BLaER1 treated with 17β-estradiol and CSF1 and Interleukin-3, amounts not matched to agents 10 nM and 100 nM (cell line): ENCODE measurements around the gene BRD1.
"Not testable (repeated sequence)": the region's sequence is repeated elsewhere in the genome, so short reads cannot be mapped to it uniquely, and the experiment has no call there.

Experiments
- H3K27ac ChIP-seq, 11 experiments: shearing (Covaris generic); formaldehyde crosslinking; 2 replicates each; pipeline ENCODE4 v1.8.1; 2022
- H3K27me3 ChIP-seq, 11 experiments: shearing (Covaris generic); formaldehyde crosslinking; 2 replicates each; pipeline ENCODE4 v1.8.1; 2022
- H3K36me3 ChIP-seq, 11 experiments: shearing (Covaris generic); formaldehyde crosslinking; 2 replicates each; pipeline ENCODE4 v1.8.1; 2022
- H3K4me1 ChIP-seq, 10 experiments: shearing (Covaris generic); formaldehyde crosslinking; 2 replicates each; pipeline ENCODE4 v1.8.1; 2022
- H3K4me2 ChIP-seq, 11 experiments: shearing (Covaris generic); formaldehyde crosslinking; 2 replicates each; pipeline ENCODE4 v1.8.1; 2022
- H3K4me3 ChIP-seq, 10 experiments: shearing (Covaris generic); formaldehyde crosslinking; 2 replicates each; pipeline ENCODE4 v1.8.1; 2022
- H3K9ac ChIP-seq, 11 experiments: shearing (Covaris generic); formaldehyde crosslinking; 2 replicates each; pipeline ENCODE4 v1.8.1; 2022
- H3K9me3 ChIP-seq, 11 experiments: shearing (Covaris generic); formaldehyde crosslinking; replicated peaks in 1 of 11; 2 replicates each; pipeline ENCODE4 v1.8.1; 2022
- H4K20me1 ChIP-seq, 11 experiments: shearing (Covaris generic); formaldehyde crosslinking; 2 replicates each; pipeline ENCODE4 v1.8.1; 2022
- Cebpa-rat ChIP-seq, 11 experiments: shearing (Covaris generic); IDR thresholded peaks; 2 replicates each; pipeline ENCODE4 v1.8.1; 2022

Gene BRD1

DNA sequence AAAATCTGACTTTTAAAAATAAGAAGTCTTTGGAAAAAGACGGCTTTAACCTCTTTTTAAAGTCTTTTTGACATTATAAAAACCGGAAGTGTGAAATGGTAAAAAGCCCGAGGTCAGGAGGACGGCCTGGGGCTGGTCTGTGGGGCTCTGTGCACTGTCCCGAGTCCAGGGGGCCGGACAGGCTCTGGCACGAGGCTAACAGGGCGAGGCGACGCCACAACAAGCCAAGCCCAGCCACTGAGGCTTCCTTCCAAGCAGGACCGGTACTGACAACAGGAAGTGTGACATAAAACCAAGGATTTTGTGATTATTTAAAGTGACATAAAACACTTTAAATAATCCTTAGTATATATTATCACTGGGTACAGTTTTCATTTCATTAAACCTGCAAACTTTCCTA lies 39.2 kb downstream of the BRD1 start:
- peak overlapping the region; percentile 44 to 92 (median 83) for H3K4me2 ChIP-seq
- H3K9me3 ChIP-seq: no peaks in the 10 kb centered on the region
- TF ChIP-seq Cebpa-rat (IDR thresholded peaks at IDR 0.05): no peak
- H4K20me1 ChIP-seq: peaks cover 98 to 100% (median 100%) of the 10 kb centered on the region in 11 experiments
- H3K36me3 ChIP-seq: peaks cover 85 to 100% (median 96%) of the 10 kb centered on the region in 11 experiments
- H3K4me1 ChIP-seq: peaks cover 32 to 74% (median 43%) of the 10 kb centered on the region in 10 experiments
- peak overlapping the region; percentile 27 to 71 (median 61); a peak in 21 of 22 replicates for H3K27ac ChIP-seq
- peak overlapping the region; percentile 7 to 64 (median 49); a peak in 19 of 22 replicates for H3K9ac ChIP-seq
- H3K4me3 ChIP-seq: no peak overlapping the region
- H3K27me3 ChIP-seq: no peaks in the 10 kb centered on the region

DNA sequence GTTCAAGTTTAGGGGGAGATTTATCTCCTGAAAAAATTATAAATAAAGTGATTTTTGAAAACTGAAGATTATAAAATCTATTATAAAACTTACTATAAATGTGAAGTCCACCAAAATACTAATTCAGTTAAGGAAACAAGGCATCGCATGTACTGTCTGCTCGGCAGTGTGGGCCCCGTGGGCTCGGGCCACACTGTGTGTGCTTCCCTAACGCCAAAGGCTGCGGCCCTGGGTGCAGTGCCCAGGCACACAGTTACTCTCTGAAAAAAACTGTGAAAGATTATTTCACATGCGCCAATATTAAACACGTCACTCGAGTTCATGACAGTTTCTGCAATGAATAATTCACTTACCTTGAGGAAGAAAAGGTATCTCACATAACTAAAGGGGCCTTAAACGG lies 39.8 kb downstream of the BRD1 start:
- Histone ChIP-seq H3K4me3 (no peak overlapping the region), H3K36me3 (peaks cover 85 to 100% (median 96%) of the 10 kb centered on the region in 11 experiments), H3K27ac (peak overlapping the region in 8 of 11 experiments; percentile 45 to 71 (median 64); a peak in 7 of 22 replicates), H3K9ac (peak overlapping the region in 4 of 11 experiments; percentile 7 to 49 (median 36); a peak in 3 of 22 replicates), H3K4me1 (peaks cover 32 to 80% (median 43%) of the 10 kb centered on the region in 10 experiments), H3K27me3 (no peaks in the 10 kb centered on the region), H3K9me3 (no peaks in the 10 kb centered on the region), H3K4me2 (peak overlapping the region in 4 of 11 experiments; percentile 76 to 92 (median 88); a peak in 7 of 22 replicates), H4K20me1 (peaks cover 98 to 100% (median 100%) of the 10 kb centered on the region in 11 experiments)
- TF ChIP-seq Cebpa-rat (IDR thresholded peaks at IDR 0.05): no peak

DNA sequence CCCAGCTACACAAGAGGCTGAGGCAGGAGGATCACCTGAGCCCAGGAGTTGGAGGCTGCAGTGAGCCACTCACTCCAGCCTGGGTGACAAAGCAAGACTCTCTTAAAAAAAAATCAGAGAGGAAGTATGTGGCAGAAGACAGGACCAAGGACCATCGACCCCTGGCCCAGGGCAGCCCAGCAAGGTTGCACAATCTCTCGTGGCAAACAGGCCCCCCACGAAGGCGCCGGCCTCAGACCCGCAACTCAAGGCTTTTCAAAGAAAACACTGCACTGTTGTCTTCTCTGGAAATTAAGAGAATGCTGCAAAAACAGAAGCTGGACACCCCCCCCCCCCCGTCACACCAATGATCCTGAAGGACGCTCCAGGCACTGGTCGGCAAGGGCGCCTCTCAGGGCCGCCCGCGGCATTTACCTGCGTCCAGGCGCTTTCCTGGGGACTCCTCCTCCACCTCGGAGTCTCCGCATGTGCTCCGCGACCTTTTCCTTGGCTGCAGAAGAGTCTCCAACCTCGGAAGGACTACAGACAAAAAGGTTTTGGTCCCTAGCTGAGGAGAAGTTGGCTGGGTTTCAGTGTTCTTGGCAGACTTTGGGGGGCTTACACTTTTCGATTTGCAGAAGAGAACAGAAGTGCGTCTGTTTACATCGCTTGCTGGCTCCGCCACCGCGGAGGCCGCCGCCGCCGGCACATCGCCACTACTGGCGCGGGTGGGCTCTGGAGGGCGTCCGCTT lies 40.5 kb downstream of the BRD1 start:
- peak overlapping the region in 1 of 11 experiments; percentile 63; a peak in 1 of 22 replicates for H3K27ac ChIP-seq
- no peak for TF ChIP-seq Cebpa-rat (IDR thresholded peaks at IDR 0.05)
- no peaks in the 10 kb centered on the region for H3K27me3 ChIP-seq
- H3K4me3 ChIP-seq: no peak overlapping the region
- peaks cover 81 to 96% (median 90%) of the 10 kb centered on the region in 11 experiments for H3K36me3 ChIP-seq
- no peaks in the 10 kb centered on the region for H3K9me3 ChIP-seq
- peaks cover 32 to 81% (median 43%) of the 10 kb centered on the region in 10 experiments for H3K4me1 ChIP-seq
- H4K20me1 ChIP-seq: peaks cover 93 to 100% (median 99%) of the 10 kb centered on the region in 11 experiments
- H3K9ac ChIP-seq: peak overlapping the region in 2 of 11 experiments; percentile 7 to 11; a peak in 2 of 22 replicates
- peak overlapping the region in 5 of 11 experiments; percentile 8 to 92 (median 85); a peak in 8 of 22 replicates for H3K4me2 ChIP-seq

DNA sequence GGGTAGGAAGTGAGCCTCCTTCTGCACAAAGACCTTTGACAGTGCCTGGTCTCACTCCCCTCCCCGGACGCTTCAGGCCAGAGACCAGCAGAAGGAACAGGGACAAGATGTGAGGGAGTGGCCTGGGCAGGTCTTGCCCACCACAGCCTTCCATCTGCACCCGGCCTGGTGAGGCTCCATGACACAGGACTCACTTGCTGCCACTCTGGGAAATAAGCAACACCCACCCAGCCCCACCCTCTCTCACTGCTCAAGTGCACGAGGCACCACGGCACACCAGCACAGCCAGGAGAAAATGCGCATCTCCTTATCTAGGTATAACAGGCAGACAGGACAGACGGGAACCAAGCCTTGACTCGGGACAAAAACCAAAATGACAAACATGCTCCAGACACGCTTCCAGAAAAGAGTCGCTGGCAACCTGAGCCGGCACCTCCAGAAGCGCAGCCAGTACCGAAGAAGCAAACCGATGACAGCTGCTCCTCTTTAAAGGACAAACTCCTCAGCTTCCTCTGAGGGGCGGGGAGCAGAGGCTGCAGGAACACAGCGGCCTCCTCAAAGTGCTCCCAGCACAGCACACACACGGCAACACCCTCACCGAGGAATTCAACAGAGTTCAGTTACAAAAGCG lies 41.7 kb downstream of the BRD1 start:
- no peaks in the 10 kb centered on the region for H3K27me3 ChIP-seq
- no peak overlapping the region; a peak in 1 of 22 replicates for H3K4me2 ChIP-seq

DNA sequence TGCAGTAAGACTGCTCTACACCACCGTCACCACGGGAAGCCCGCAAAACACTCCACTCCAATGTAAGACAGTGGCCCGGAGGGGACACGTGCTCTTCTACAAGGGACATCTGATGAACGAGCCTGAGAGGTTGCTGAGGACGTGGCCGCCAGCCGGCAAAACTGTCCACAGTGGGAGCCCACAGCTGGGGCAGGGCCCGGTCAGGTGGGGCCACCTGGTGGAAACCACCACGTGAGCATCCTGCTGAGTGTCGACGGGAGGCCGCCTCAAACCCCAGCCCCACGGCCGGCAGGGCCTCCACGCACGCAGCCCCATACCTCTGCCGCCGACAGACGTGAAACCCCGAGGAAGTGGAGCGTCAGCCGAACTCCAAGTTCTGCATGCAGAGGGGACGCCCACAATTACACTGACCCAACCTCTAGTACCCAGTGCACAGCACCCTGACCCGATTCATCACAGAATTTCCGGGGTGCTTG lies 42.6 kb downstream of the BRD1 start:
- no peaks in the 10 kb centered on the region for H3K9me3 ChIP-seq
- no peaks in the 10 kb centered on the region for H3K27me3 ChIP-seq
- TF ChIP-seq Cebpa-rat (IDR thresholded peaks at IDR 0.05): no peak
- H3K4me3 ChIP-seq: no peak overlapping the region
- no peak overlapping the region for H3K9ac ChIP-seq
- H3K4me1 ChIP-seq: peaks cover 23 to 80% (median 44%) of the 10 kb centered on the region in 10 experiments
- peaks cover 93 to 100% (median 99%) of the 10 kb centered on the region in 11 experiments for H4K20me1 ChIP-seq
- H3K36me3 ChIP-seq: peaks cover 80 to 96% (median 90%) of the 10 kb centered on the region in 11 experiments
- H3K4me2 ChIP-seq: no peak overlapping the region
- peak overlapping the region in 1 of 11 experiments; percentile 14; a peak in 1 of 22 replicates for H3K27ac ChIP-seq

More for the DNA sequence above, 41.7 kb downstream of the BRD1 start:
- Histone ChIP-seq H3K9ac (no peak overlapping the region), H4K20me1 (peaks cover 93 to 100% (median 99%) of the 10 kb centered on the region in 11 experiments), H3K9me3 (no peaks in the 10 kb centered on the region), H3K27ac (no peak overlapping the region), H3K4me1 (peaks cover 31 to 80% (median 45%) of the 10 kb centered on the region in 10 experiments), H3K4me3 (no peak overlapping the region), H3K36me3 (peaks cover 80 to 96% (median 90%) of the 10 kb centered on the region in 11 experiments)
- no peak for TF ChIP-seq Cebpa-rat (IDR thresholded peaks at IDR 0.05)

DNA sequence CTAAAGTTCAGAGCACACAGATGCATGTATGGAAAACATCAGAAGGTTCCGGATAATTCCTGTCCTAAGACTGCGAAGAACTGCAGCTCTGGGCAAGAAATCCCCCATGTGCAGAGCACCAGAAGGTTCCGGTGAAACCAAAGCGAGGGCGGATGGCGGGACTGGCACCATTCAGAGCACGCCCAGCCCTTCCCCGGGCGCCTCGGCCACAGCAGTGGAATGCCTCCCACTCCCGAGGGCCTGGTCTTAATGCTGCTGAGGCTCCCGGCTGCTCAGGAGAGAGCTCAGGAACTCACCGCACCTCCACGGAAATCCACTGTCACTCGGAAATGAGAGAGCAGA lies 43.1 kb downstream of the BRD1 start:
- Histone ChIP-seq H3K36me3 (peaks cover 80 to 96% (median 90%) of the 10 kb centered on the region in 11 experiments), H3K4me2 (no peak overlapping the region), H3K27me3 (no peaks in the 10 kb centered on the region), H3K9me3 (no peaks in the 10 kb centered on the region), H3K4me1 (peaks cover 18 to 80% (median 44%) of the 10 kb centered on the region in 10 experiments), H3K9ac (no peak overlapping the region), H3K27ac (peak overlapping the region in 1 of 11 experiments; percentile 14; a peak in 1 of 22 replicates), H3K4me3 (no peak overlapping the region), H4K20me1 (peaks cover 93 to 100% (median 99%) of the 10 kb centered on the region in 11 experiments)
- no peak for TF ChIP-seq Cebpa-rat (IDR thresholded peaks at IDR 0.05)

DNA sequence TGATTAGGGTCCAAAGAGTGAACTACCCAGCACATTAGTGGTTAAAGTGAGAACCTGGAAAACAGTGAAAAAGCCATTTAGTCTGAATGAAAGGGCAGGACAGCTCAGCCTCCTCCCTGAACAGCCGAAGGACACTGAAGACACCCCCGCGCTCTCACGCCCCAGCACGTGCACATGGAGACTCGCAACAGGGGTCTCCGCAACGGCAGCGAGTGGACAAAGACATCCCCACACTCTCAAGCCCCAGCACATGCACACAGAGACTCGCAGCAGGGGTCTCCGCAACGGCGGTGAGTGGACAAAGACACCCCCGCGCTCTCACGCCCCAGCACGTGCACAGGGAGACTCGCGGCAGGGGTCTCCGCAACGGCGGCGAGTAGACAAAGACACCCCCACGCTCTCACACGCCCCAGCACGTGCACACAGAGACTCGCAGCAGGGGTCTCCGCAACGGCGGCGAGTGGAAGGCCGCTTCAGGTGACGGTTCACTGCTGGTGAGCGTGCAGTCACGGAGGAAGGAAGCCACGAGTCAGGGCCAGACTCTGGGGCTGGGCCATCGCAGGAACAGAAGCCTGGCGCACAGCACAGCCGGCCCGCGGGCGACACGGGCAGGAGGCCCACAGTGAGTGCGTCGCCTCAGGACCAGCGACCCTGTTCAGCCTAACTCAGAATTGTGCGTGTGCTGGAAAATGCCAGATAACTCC lies 43.6 kb downstream of the BRD1 start:
- TF ChIP-seq Cebpa-rat (IDR thresholded peaks at IDR 0.05): no peak

DNA sequence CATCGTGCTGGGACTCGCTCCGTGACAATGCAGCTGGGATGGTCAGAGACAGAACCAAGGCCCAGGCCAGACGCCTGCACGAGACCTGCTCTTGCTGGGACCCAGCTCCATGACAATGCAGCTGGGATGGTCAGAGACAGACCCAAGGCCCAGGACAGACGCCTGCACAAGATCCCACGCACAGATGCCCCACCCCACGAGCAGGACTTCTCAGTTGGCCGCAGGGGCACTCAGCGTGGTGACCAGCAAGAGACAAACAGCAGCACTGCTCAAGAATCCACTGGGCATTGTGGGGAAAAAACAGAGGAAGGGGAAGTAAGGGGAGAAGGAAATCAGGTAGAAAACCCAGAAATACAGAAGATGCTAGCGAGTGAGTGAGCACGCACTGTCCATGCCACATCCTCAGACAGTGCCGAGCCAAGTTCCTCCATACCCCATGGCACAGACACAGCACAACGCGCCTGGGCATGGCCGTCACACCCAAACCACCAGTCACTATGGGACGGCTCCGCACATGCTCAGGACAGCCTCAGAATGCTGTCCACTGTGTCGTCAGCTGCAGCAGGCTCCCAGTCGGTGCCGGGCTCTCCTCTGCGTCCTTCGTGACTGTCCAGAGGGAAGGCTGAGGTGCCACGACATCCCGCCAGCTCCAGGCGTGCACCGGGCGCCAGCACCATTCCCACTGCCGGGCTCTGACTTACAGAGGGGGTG lies 44.5 kb downstream of the BRD1 start:
- no peak for TF ChIP-seq Cebpa-rat (IDR thresholded peaks at IDR 0.05)
- H3K36me3 ChIP-seq: peaks cover 81 to 96% (median 91%) of the 10 kb centered on the region in 11 experiments

More for the DNA sequence above, 43.6 kb downstream of the BRD1 start:
- H3K27ac ChIP-seq: no peak overlapping the region; a peak in 1 of 22 replicates
- no peaks in the 10 kb centered on the region for H3K27me3 ChIP-seq
- peaks cover 13 to 80% (median 43%) of the 10 kb centered on the region in 10 experiments for H3K4me1 ChIP-seq
- peaks cover 84 to 96% (median 90%) of the 10 kb centered on the region in 11 experiments for H3K36me3 ChIP-seq
- H3K9me3 ChIP-seq: no peaks in the 10 kb centered on the region
- H3K4me3 ChIP-seq: no peak overlapping the region
- no peak overlapping the region for H3K9ac ChIP-seq
- H3K4me2 ChIP-seq: no peak overlapping the region
- peaks cover 93 to 100% (median 99%) of the 10 kb centered on the region in 11 experiments for H4K20me1 ChIP-seq

DNA sequence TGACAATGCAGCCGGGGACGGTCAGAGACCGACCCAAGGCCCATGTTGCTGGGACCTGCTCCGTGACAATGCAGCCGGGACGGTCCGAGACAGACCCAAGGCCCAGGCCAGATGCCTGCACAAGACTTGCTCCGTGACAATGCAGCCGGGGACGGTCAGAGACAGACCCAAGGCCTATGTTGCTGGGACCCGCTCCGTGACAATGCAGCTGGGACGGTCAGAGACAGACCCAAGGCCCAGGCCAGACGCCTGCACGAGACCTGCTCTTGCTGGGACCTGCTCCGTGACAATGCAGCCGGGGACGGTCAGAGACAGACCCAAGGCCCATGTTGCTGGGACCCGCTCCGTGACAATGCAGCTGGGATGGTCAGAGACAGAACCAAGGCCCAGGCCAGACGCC lies 45.8 kb downstream of the BRD1 start:
- not testable (repeated sequence) for H3K27me3 ChIP-seq, H3K4me3 ChIP-seq, H3K9me3 ChIP-seq
- peaks cover 92 to 100% (median 99%) of the 10 kb centered on the region in 11 experiments for H4K20me1 ChIP-seq
- H3K27ac ChIP-seq: peak overlapping the region in 2 of 11 experiments; percentile 48 to 58; a peak in 6 of 22 replicates
- peaks cover 0 to 68% (median 44%) of the 10 kb centered on the region in 10 experiments; a peak in 17 of 20 replicates for H3K4me1 ChIP-seq
- H3K36me3 ChIP-seq: peaks cover 81 to 96% (median 91%) of the 10 kb centered on the region in 11 experiments
- peak overlapping the region in 4 of 11 experiments; percentile 9 to 47 (median 30); a peak in 3 of 22 replicates for H3K9ac ChIP-seq
- peak overlapping the region in 5 of 11 experiments; percentile 15 to 47 (median 26); a peak in 5 of 22 replicates for H3K4me2 ChIP-seq

More for the DNA sequence above, 44.5 kb downstream of the BRD1 start:
- no peaks in the 10 kb centered on the region for H3K9me3 ChIP-seq
- no peaks in the 10 kb centered on the region for H3K27me3 ChIP-seq
- no peak overlapping the region for H3K4me2 ChIP-seq
- 0 out of 22 replicates have a peak overlapping the region, but pooled peaks of 1 of the 11 experiments have one; percentile 18 for H3K9ac ChIP-seq
- H3K27ac ChIP-seq: no peak overlapping the region
- H3K4me3 ChIP-seq: no peak overlapping the region
- peaks cover 4 to 74% (median 37%) of the 10 kb centered on the region in 10 experiments; a peak in 19 of 20 replicates for H3K4me1 ChIP-seq
- H4K20me1 ChIP-seq: peaks cover 92 to 100% (median 99%) of the 10 kb centered on the region in 11 experiments
